ENCODE data around the gene SNED1.

The SNED1 gene

GRCh38 chr2:240966457-240966905 is 31.9 kb upstream of the SNED1 start:
- no peak for DNase-seq
- Histone ChIP-seq H3K4me1 (ENCODE audit: control insufficient read depth, insufficient read depth, low read length, poor library complexity, severe bottlenecking) (no peaks in the 10 kb centered on the region), H3K9me3 (ENCODE audit: control insufficient read depth, low read length) (no peaks in the 10 kb centered on the region), H3K27ac (ENCODE audit: insufficient read depth, low read length, poor library complexity, severe bottlenecking) (no peak overlapping the region), H3K36me3 (ENCODE audit: control insufficient read depth, insufficient read depth, low read length) (no peaks in the 10 kb centered on the region), H3K4me3 (ENCODE audit: insufficient read depth, low read depth, low read length, poor library complexity, severe bottlenecking) (no peak overlapping the region), H3K27me3 (replicated peaks; ENCODE audit: control insufficient read depth, insufficient read depth, low read length, poor library complexity, severe bottlenecking) (no peaks in the 10 kb centered on the region)

GRCh38 chr2:240966906-240967680 is 31.3 kb upstream of the SNED1 start:
- no peak for DNase-seq
- Histone ChIP-seq H3K4me3 (ENCODE audit: insufficient read depth, low read depth, low read length, poor library complexity, severe bottlenecking) (no peak overlapping the region), H3K27ac (ENCODE audit: insufficient read depth, low read length, poor library complexity, severe bottlenecking) (no peak overlapping the region), H3K36me3 (ENCODE audit: control insufficient read depth, insufficient read depth, low read length) (no peaks in the 10 kb centered on the region), H3K27me3 (replicated peaks; ENCODE audit: control insufficient read depth, insufficient read depth, low read length, poor library complexity, severe bottlenecking) (no peaks in the 10 kb centered on the region), H3K4me1 (ENCODE audit: control insufficient read depth, insufficient read depth, low read length, poor library complexity, severe bottlenecking) (no peaks in the 10 kb centered on the region), H3K9me3 (ENCODE audit: control insufficient read depth, low read length) (no peaks in the 10 kb centered on the region)

- Histone ChIP-seq H3K36me3 (ENCODE audit: control insufficient read depth, insufficient read depth, low read length) (no peaks in the 10 kb centered on the region), H3K9me3 (ENCODE audit: control insufficient read depth, low read length) (no peaks in the 10 kb centered on the region), H3K27me3 (replicated peaks; ENCODE audit: control insufficient read depth, insufficient read depth, low read length, poor library complexity, severe bottlenecking) (no peaks in the 10 kb centered on the region), H3K4me3 (ENCODE audit: insufficient read depth, low read depth, low read length, poor library complexity, severe bottlenecking) (no peak overlapping the region), H3K27ac (ENCODE audit: insufficient read depth, low read length, poor library complexity, severe bottlenecking) (no peak overlapping the region), H3K4me1 (ENCODE audit: control insufficient read depth, insufficient read depth, low read length, poor library complexity, severe bottlenecking) (no peaks in the 10 kb centered on the region)
- no peak for DNase-seq
Measured at GRCh38 chr2:240967681-240968621, 30.5 kb upstream of the SNED1 start.

- no peak for DNase-seq
- Histone ChIP-seq H3K36me3 (ENCODE audit: control insufficient read depth, insufficient read depth, low read length) (no peaks in the 10 kb centered on the region), H3K4me3 (ENCODE audit: insufficient read depth, low read depth, low read length, poor library complexity, severe bottlenecking) (no peak overlapping the region), H3K9me3 (ENCODE audit: control insufficient read depth, low read length) (no peaks in the 10 kb centered on the region), H3K4me1 (ENCODE audit: control insufficient read depth, insufficient read depth, low read length, poor library complexity, severe bottlenecking) (no peaks in the 10 kb centered on the region), H3K27ac (ENCODE audit: insufficient read depth, low read length, poor library complexity, severe bottlenecking) (no peak overlapping the region), H3K27me3 (replicated peaks; ENCODE audit: control insufficient read depth, insufficient read depth, low read length, poor library complexity, severe bottlenecking) (no peaks in the 10 kb centered on the region)
Measured at GRCh38 chr2:240968731-240969624, 29.4 kb upstream of the SNED1 start.

GRCh38 chr2:240970104-240970503 is 28.3 kb upstream of the SNED1 start:
- Histone ChIP-seq H3K9me3 (ENCODE audit: control insufficient read depth, low read length) (no peaks in the 10 kb centered on the region), H3K27ac (ENCODE audit: insufficient read depth, low read length, poor library complexity, severe bottlenecking) (no peak overlapping the region)
- DNase-seq: no peak

GRCh38 chr2:240970816-240971215 is 27.6 kb upstream of the SNED1 start:
- Histone ChIP-seq H3K36me3 (ENCODE audit: control insufficient read depth, insufficient read depth, low read length) (no peaks in the 10 kb centered on the region), H3K4me3 (ENCODE audit: insufficient read depth, low read depth, low read length, poor library complexity, severe bottlenecking) (no peak overlapping the region), H3K27ac (ENCODE audit: insufficient read depth, low read length, poor library complexity, severe bottlenecking) (no peak overlapping the region), H3K4me1 (ENCODE audit: control insufficient read depth, insufficient read depth, low read length, poor library complexity, severe bottlenecking) (peaks cover 4% of the 10 kb centered on the region), H3K9me3 (ENCODE audit: control insufficient read depth, low read length) (no peaks in the 10 kb centered on the region), H3K27me3 (replicated peaks; ENCODE audit: control insufficient read depth, insufficient read depth, low read length, poor library complexity, severe bottlenecking) (peaks cover 3% of the 10 kb centered on the region)
- no peak for DNase-seq

More at GRCh38 chr2:240970104-240970503, 28.3 kb upstream of the SNED1 start:
- Histone ChIP-seq H3K4me1 (ENCODE audit: control insufficient read depth, insufficient read depth, low read length, poor library complexity, severe bottlenecking) (peaks cover under 1% of the 10 kb centered on the region), H3K4me3 (ENCODE audit: insufficient read depth, low read depth, low read length, poor library complexity, severe bottlenecking) (no peak overlapping the region), H3K27me3 (replicated peaks; ENCODE audit: control insufficient read depth, insufficient read depth, low read length, poor library complexity, severe bottlenecking) (no peaks in the 10 kb centered on the region), H3K36me3 (ENCODE audit: control insufficient read depth, insufficient read depth, low read length) (no peaks in the 10 kb centered on the region)

GRCh38 chr2:240972201-240972600 is 26.2 kb upstream of the SNED1 start:
- no peak overlapping the region for H3K4me3 ChIP-seq (ENCODE audit: insufficient read depth, low read depth, low read length, poor library complexity, severe bottlenecking)
- H3K9me3 ChIP-seq (ENCODE audit: control insufficient read depth, low read length): no peaks in the 10 kb centered on the region
- no peak for DNase-seq
- peaks cover 3% of the 10 kb centered on the region for H3K27me3 ChIP-seq (replicated peaks; ENCODE audit: control insufficient read depth, insufficient read depth, low read length, poor library complexity, severe bottlenecking)
- peaks cover 4% of the 10 kb centered on the region for H3K4me1 ChIP-seq (ENCODE audit: control insufficient read depth, insufficient read depth, low read length, poor library complexity, severe bottlenecking)
- no peaks in the 10 kb centered on the region for H3K36me3 ChIP-seq (ENCODE audit: control insufficient read depth, insufficient read depth, low read length)
- no peak overlapping the region for H3K27ac ChIP-seq (ENCODE audit: insufficient read depth, low read length, poor library complexity, severe bottlenecking)

- no peak for DNase-seq
- Histone ChIP-seq H3K27me3 (replicated peaks; ENCODE audit: control insufficient read depth, insufficient read depth, low read length, poor library complexity, severe bottlenecking) (peaks cover 3% of the 10 kb centered on the region), H3K36me3 (ENCODE audit: control insufficient read depth, insufficient read depth, low read length) (no peaks in the 10 kb centered on the region), H3K9me3 (ENCODE audit: control insufficient read depth, low read length) (no peaks in the 10 kb centered on the region), H3K4me3 (ENCODE audit: insufficient read depth, low read depth, low read length, poor library complexity, severe bottlenecking) (no peak overlapping the region), H3K27ac (ENCODE audit: insufficient read depth, low read length, poor library complexity, severe bottlenecking) (no peak overlapping the region), H3K4me1 (ENCODE audit: control insufficient read depth, insufficient read depth, low read length, poor library complexity, severe bottlenecking) (peaks cover 4% of the 10 kb centered on the region)
Measured at GRCh38 chr2:240972636-240973521, 25.5 kb upstream of the SNED1 start.

All from effector memory CD4-positive, alpha-beta T cell (primary cell).